ENCODE results near the gene DNAAF8.

Gene DNAAF8

GRCh38 chr16:4766875-4767628 is 32.7 kb downstream of the DNAAF8 start, which contains the start of gene ZNF500:
Gene ZNF500, minus strand, starts transcription at chr16:4767162. Its CDS starts 1,184 bp downstream, at chr16:4765978.
- no peak for TF ChIP-seq CTCF (IDR thresholded peaks at IDR 0.05; ENCODE audit: low read depth, low read length, missing control alignments)
- DNase-seq: peak; percentile 98
- in situ Hi-C loops (cut with HindIII; ENCODE audit: low pct_ligation_motif_present, low sequenced_read_pairs): no loop called here
- H3K27ac ChIP-seq: peak within 1 kb of the TSS; percentile 47
- H3K36me3 ChIP-seq (replicated peaks): peaks cover 22% of the 10 kb centered on the region
- no peaks in the 10 kb centered on the region for H3K27me3 ChIP-seq (replicated peaks)
- peak within 1 kb of the TSS; percentile 83 for H3K4me3 ChIP-seq (ENCODE audit: low read depth, low read length)

- TF ChIP-seq CTCF (IDR thresholded peaks at IDR 0.05; ENCODE audit: low read depth, low read length, missing control alignments): no peak
- peak; percentile 16 for DNase-seq
- no peaks in the 10 kb centered on the region for H3K27me3 ChIP-seq (replicated peaks)
- H3K36me3 ChIP-seq (replicated peaks): peaks cover 15% of the 10 kb centered on the region
- peak overlapping the region; percentile 55 for H3K27ac ChIP-seq
- H3K4me3 ChIP-seq (ENCODE audit: low read depth, low read length): peak overlapping the region; percentile 73
- in situ Hi-C loops (cut with HindIII; ENCODE audit: low pct_ligation_motif_present, low sequenced_read_pairs): no loop called here
Measured at GRCh38 chr16:4767872-4768548, 33.7 kb downstream of the DNAAF8 start.

GRCh38 chr16:4768549-4769305 is 34.4 kb downstream of the DNAAF8 start:
- in situ Hi-C loops (cut with HindIII; ENCODE audit: low pct_ligation_motif_present, low sequenced_read_pairs): no loop called here
- TF ChIP-seq CTCF (IDR thresholded peaks at IDR 0.05; ENCODE audit: low read depth, low read length, missing control alignments): no peak

GRCh38 chr16:4769306-4769638 is 34.9 kb downstream of the DNAAF8 start:
- in situ Hi-C loops (cut with HindIII; ENCODE audit: low pct_ligation_motif_present, low sequenced_read_pairs): no loop called here
- no peak for TF ChIP-seq CTCF (IDR thresholded peaks at IDR 0.05; ENCODE audit: low read depth, low read length, missing control alignments)
- DNase-seq: no peak
- H3K36me3 ChIP-seq (replicated peaks): peaks cover 3% of the 10 kb centered on the region
- no peak overlapping the region for H3K27ac ChIP-seq
- no peak overlapping the region for H3K4me3 ChIP-seq (ENCODE audit: low read depth, low read length)
- no peaks in the 10 kb centered on the region for H3K27me3 ChIP-seq (replicated peaks)

More at GRCh38 chr16:4768549-4769305, 34.4 kb downstream of the DNAAF8 start:
- H3K36me3 ChIP-seq (replicated peaks): peaks cover 9% of the 10 kb centered on the region
- peak overlapping the region; percentile 55 for H3K27ac ChIP-seq
- DNase-seq: peak; percentile 96
- H3K27me3 ChIP-seq (replicated peaks): no peaks in the 10 kb centered on the region
- peak overlapping the region; percentile 73 for H3K4me3 ChIP-seq (ENCODE audit: low read depth, low read length)

GRCh38 chr16:4771646-4772045 is 37.3 kb downstream of the DNAAF8 start:
- Histone ChIP-seq H3K27me3 (replicated peaks) (no peaks in the 10 kb centered on the region), H3K4me3 (ENCODE audit: low read depth, low read length) (no peak overlapping the region), H3K27ac (no peak overlapping the region), H3K36me3 (replicated peaks) (no peaks in the 10 kb centered on the region)
- in situ Hi-C loops (cut with HindIII; ENCODE audit: low pct_ligation_motif_present, low sequenced_read_pairs): no loop called here
- TF ChIP-seq CTCF (IDR thresholded peaks at IDR 0.05; ENCODE audit: low read depth, low read length, missing control alignments): no peak
- DNase-seq: no peak

Measured in brain microvascular endothelial cell (primary cell).